NCI-H2081 (cell line): ENCODE data around the gene PHYHD1.

ENCODE experiments used
- DNase-seq, 2 experiments: peaks; one replicate each; lab custom pipeline; 2025; lab: John Stamatoyannopoulos, UW

The PHYHD1 gene

GRCh38 chr9:128901379-128901778, 19.4 kb upstream of the PHYHD1 start:
- DNase-seq: no peak

GRCh38 chr9:128901822-128902221, 19.0 kb upstream of the PHYHD1 start:
- no peak for DNase-seq

- DNase-seq: peak; percentile 57 to 76
Measured at GRCh38 chr9:128902351-128903078, 18.3 kb upstream of the PHYHD1 start.

- no peak for DNase-seq
Measured at GRCh38 chr9:128903079-128903461, 17.7 kb upstream of the PHYHD1 start.

GRCh38 chr9:128903871-128904620, 16.7 kb upstream of the PHYHD1 start:
- no peak for DNase-seq

- DNase-seq: no peak
Measured at GRCh38 chr9:128905964-128906363, 14.8 kb upstream of the PHYHD1 start.

- DNase-seq: no peak
Measured at GRCh38 chr9:128906741-128907140, 14.0 kb upstream of the PHYHD1 start.

- no peak for DNase-seq
Measured at GRCh38 chr9:128908372-128908771, 12.4 kb upstream of the PHYHD1 start.

GRCh38 chr9:128909859-128910258, 10.9 kb upstream of the PHYHD1 start:
- no peak for DNase-seq

GRCh38 chr9:128910906-128911305, 9.9 kb upstream of the PHYHD1 start:
- no peak for DNase-seq

- no peak for DNase-seq
Measured at GRCh38 chr9:128911529-128912035, 9.2 kb upstream of the PHYHD1 start.

- no peak for DNase-seq
Measured at GRCh38 chr9:128912270-128912853, 8.4 kb upstream of the PHYHD1 start.

- no peak for DNase-seq
Measured at GRCh38 chr9:128913048-128913900, 7.5 kb upstream of the PHYHD1 start.

- no peak for DNase-seq
Measured at GRCh38 chr9:128913995-128914772, 6.6 kb upstream of the PHYHD1 start.

- DNase-seq: no peak
Measured at GRCh38 chr9:128916204-128916603, 4.6 kb upstream of the PHYHD1 start.

GRCh38 chr9:128916745-128917144, 4.0 kb upstream of the PHYHD1 start:
- DNase-seq: no peak

GRCh38 chr9:128917151-128917849, 3.5 kb upstream of the PHYHD1 start:
- DNase-seq: no peak

GRCh38 chr9:128918921-128919320, 1.9 kb upstream of the PHYHD1 start:
- DNase-seq: no peak

GRCh38 chr9:128919402-128920089, 1.2 kb upstream of the PHYHD1 start:
- DNase-seq: no peak
